Left kidney (tissue), 2 donors: Measurements from ENCODE around the gene DPY19L1. TPM values are rescaled to one million over a fixed set of nuclear protein-coding genes. Genes with fewer than 3 reads are reported as not detected.
"Not testable (repeated sequence)": the region's sequence is repeated elsewhere in the genome, so short reads cannot be mapped to it uniquely, and the experiment has no call there.

Experiments used
- DNase-seq: peaks from one replicate; pipeline ENCODE4 v3.0.0-alpha.2; 2013
- polyA plus RNA-seq: library from polyadenylated mRNA; unstranded; fragments of 120-200 nt; gene quantifications from one replicate; pipeline ENCODE4 v1.2.1, GENCODE V29; 2013; ENCODE audit not compliant: insufficient read length

DPY19L1 gene
- polyA plus RNA-seq, 1 donor, result 37.3 TPM

GRCh38 chr7:34991938-34992840 is 45.1 kb downstream of the DPY19L1 start:
- no peak for DNase-seq

GRCh38 chr7:34988442-34989125 is 48.7 kb downstream of the DPY19L1 start:
- not testable (repeated sequence) for DNase-seq

- DNase-seq, result not testable (repeated sequence)
Measured at GRCh38 chr7:34985155-34985554, 52.1 kb downstream of the DPY19L1 start.

GRCh38 chr7:34984140-34984539 is 53.1 kb downstream of the DPY19L1 start:
- not testable (repeated sequence) for DNase-seq

- no peak for DNase-seq
Measured at GRCh38 chr7:34982371-34983019, 54.8 kb downstream of the DPY19L1 start.

GRCh38 chr7:34979124-34979523 is 58.2 kb downstream of the DPY19L1 start:
- not testable (repeated sequence) for DNase-seq

GRCh38 chr7:34973400-34973760 is 63.9 kb downstream of the DPY19L1 start:
- DNase-seq, result no peak

GRCh38 chr7:34972739-34973399 is 64.4 kb downstream of the DPY19L1 start:
- not testable (repeated sequence) for DNase-seq

GRCh38 chr7:34967818-34968217 is 69.5 kb downstream of the DPY19L1 start:
- not testable (repeated sequence) for DNase-seq

GRCh38 chr7:34966504-34966903 is 70.8 kb downstream of the DPY19L1 start:
- DNase-seq, result not testable (repeated sequence)

- no peak for DNase-seq
Measured at GRCh38 chr7:34958021-34958420, 79.3 kb downstream of the DPY19L1 start.

GRCh38 chr7:34952822-34953221 is 84.5 kb downstream of the DPY19L1 start:
- DNase-seq, result no peak

- no peak for DNase-seq
Measured at GRCh38 chr7:34949361-34949760, 87.9 kb downstream of the DPY19L1 start.

- not testable (repeated sequence) for DNase-seq
Measured at GRCh38 chr7:34947427-34947826, 89.9 kb downstream of the DPY19L1 start.

- DNase-seq, result no peak
Measured at GRCh38 chr7:34946486-34946885, 90.8 kb downstream of the DPY19L1 start.

- DNase-seq, result not testable (repeated sequence)
Measured at GRCh38 chr7:34945894-34946477, 91.3 kb downstream of the DPY19L1 start.

GRCh38 chr7:34939175-34939574 is 98.1 kb downstream of the DPY19L1 start:
- DNase-seq, result no peak

GRCh38 chr7:34935735-34936165 is 101.5 kb downstream of the DPY19L1 start:
- DNase-seq, result not testable (repeated sequence)

GRCh38 chr7:34931739-34932138 is 105.5 kb downstream of the DPY19L1 start:
- no peak for DNase-seq

- DNase-seq, result not testable (repeated sequence)
Measured at GRCh38 chr7:34929783-34930182, 107.5 kb downstream of the DPY19L1 start.

- no peak for DNase-seq
Measured at GRCh38 chr7:34928560-34928959, 108.7 kb downstream of the DPY19L1 start.

- peak; percentile 5 for DNase-seq
Measured at GRCh38 chr7:34928052-34928451, 109.2 kb downstream of the DPY19L1 start.
